HG03039 (cell line): Measurements from ENCODE around the gene KRT71.
"Not testable (repeated sequence)": the region's sequence is repeated elsewhere in the genome, so short reads cannot be mapped to it uniquely, and the experiment has no call there.

Experiments used
- ATAC-seq: cut with Tn5 transposase; IDR thresholded peaks from one replicate; pipeline ENCODE4 v1.9.1; 2021; ENCODE audit warnings: mild to moderate bottlenecking, moderate library complexity; ENCODE audit not compliant: unreplicated experiment

The KRT71 gene

DNA sequence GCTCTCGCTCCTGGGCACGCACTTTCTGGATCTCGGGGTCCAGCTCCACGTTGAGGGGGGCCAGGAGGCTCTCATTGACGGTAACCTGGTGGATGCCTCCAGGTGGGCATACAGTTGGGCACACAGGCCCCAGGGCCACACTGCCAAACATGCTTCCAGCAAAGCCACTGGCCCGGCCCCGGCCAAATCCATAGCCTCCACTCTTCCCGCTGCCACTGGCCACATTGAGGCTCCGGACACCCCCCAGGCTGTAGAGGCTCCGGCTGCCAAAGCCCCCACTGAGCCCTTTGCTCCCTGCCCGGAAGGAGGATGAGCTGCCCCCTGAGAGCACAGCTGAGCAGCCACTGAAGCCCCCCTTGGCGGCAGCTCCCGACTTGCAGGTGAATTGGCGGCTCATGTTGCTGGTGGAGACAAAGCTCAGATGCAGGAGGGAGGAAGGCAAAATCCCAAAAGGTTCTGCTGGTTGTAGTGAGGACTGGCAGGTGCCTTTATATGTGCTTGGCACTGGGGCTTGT, at the start of gene KRT71:
KRT71 (minus strand) TSS at position 465 of the 515 bp plus-strand sequence; CDS start at position 397, 68 bp downstream.
- no peak for ATAC-seq

DNA sequence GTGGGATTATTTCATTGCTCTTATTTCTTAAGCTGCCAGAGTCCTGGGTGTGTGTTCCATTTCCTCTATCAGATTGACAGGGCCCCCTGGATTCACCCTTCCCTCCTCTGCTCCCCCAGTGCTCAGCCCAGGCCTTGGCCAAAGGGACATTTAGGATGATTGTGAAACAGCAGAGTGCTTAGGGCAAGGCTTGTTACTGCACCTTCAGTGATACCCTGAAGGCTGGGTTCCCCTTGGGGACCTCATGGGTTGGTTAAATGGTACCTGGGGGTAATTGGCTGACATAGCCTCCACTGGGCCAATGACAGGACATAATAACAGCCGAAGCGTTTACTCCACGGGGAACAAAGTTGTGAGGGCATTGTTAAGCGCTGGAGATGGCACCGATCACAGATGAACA, 49.6 kb upstream of the KRT71 start:
- no peak for ATAC-seq

DNA sequence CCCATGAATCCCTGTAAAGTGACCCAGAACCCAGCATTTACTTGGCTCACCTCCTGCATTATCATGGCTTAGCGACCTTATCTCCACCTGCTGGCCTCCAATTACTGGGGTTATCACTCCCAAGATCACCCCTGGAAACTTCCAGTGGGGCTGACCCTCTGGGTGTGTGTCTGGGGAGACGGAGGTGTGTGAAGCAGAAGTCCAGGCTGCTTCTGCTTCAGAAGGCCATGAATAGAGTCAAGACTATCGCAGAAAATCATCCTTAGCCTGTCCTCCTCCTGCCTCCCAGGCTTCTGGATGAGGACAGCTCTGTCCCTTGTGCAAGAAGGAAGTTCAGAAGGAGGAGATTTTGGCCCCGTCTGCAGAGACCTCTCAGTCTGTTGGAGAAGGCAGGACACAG, 48.7 kb upstream of the KRT71 start:
- no peak for ATAC-seq

DNA sequence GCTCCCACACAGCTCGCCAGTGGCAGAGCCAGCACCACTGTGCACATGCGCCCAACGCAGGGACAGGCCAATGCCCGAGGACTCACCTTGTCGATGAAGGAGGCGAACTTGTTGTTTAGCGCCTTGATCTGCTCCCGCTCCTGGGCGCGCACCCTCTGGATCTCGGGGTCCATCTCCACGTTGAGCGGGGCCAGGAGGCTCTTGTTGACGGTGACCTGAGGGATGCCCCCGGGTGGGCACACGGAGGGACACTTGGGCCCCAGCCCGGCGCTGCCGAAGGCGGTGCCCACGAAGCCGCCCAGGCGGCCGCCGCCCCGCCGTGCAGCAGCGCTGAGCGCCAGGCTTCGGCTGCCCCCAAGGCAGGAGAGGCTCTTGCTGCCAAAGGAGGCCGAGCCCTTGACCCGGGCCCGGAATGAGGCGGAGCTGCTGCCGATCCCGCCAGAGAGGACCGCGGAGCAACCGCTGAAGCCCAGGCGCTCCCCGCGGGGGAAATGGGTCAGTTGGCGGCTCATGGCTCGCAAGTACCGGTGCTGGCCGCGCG, 48.1 kb upstream of the KRT71 start, which contains the start of gene KRT72:
KRT72 (minus strand) TSS at position 523 of the 541 bp plus-strand sequence; CDS start at position 512, 11 bp downstream.
- no peak for ATAC-seq

DNA sequence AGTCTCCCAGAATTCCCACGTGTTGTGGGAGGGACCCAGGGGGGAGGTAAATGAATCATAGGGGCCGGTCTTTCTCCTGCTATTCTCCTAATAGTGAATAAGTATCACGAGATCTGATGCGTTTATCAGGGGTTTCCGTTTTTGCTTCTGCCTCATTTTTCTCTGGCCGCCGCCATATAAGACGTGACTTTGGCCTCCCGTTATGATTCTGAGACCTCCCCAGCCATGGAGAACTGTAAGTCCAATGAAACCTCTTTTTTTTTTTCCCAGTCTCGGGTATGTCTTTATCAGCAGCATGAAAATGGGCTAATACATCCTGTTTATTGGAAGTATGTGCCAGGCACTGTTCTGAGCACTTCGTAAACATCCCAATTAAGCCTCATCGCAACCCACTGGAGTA, 47.5 kb upstream of the KRT71 start:
- ATAC-seq = no peak

DNA sequence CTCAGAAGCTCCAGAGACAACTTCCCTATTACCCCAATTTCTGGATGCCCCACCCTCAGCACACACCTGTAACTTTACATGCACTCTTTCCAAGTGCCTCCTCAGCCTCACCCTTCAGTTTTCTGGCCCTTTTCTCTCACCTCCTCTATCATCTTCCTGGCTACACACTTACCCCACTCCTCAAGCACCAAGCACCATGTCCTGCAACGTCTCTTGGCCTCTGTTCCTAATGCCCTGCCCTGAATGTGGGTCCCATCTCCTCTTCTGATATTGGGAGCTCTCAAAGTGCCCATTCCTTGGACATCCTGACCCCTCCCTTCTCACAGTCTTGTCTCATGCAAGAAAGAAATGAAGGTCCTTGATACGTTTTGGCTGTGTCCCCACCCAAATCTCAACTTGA, 47.1 kb upstream of the KRT71 start:
- no peak for ATAC-seq

DNA sequence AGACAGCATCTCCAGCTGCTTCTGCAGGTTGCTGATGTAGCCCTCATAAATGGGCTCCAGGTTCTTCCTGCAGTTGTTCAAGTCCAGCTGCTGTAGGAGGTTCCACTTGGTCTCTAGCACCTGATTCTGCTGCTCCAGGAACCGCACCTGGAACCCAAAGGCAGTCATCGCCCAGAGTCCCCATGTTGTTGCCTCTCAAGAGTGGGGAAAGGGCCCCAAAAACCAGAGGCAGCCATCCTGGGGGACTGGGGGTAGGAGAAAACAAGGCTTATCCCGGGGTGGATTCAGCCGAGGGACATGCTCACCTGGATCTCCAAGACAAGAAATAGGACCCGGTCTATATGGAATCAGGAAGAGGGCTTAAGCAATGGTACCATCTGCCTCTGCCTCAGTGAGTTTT, 46.0 kb upstream of the KRT71 start:
- ATAC-seq = no peak

DNA sequence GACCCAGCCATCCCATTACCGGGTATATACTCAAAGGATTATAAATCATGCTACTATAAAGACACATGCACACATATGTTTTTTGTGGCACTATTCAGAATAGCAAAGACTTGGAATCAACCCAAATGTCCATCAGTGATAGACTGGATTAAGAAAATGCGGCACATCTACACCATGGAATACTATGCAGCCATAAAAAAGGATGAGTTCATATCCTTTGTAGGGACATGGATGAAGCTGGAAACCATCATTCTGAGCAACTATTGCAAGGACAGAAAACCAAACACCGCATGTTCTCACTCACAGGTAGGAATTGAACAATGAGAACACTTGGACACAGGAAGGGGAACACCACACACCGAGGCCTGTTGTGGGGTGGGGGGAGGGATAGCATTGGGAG, 41.3 kb upstream of the KRT71 start:
- ATAC-seq = not testable (repeated sequence)

DNA sequence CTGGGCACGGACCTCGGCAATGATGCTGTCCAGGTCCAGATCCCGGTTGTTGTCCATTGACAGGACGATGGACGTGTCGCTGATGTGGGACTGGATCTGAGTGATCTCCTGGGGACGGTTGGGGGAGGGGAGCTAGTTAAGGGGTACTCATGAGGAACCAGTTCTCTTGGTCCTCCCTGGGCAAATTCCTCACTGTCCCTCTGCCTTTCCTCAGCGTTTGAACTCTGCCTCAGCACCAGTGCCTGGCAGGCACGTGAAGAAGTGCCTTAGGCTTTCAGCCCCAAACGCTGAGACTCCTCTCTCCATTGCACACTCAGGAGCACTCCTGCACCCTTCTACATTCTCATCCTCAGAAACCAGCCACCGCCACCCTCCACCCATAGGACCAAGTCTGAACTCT, 38.6 kb upstream of the KRT71 start:
- ATAC-seq = no peak

DNA sequence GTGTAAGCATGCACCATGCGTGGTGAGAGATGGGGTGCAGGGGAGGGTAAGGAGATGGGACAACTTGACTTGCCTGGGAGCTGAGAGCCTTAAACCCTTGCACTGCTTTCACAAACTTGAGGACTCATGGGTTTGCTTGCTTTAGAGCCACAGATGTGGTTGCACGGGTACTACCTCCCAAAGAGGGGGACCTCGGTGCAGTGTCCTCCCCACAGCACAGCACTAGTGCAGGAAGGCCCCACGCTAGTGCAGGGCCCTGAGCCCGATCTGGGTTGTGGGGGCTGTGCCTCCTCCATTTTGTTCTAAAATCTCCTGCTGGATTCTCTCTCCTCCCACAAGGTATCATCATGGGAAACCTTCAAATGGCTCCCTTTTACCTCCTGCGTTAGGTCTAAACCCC, 37.1 kb upstream of the KRT71 start:
- ATAC-seq = no peak

DNA sequence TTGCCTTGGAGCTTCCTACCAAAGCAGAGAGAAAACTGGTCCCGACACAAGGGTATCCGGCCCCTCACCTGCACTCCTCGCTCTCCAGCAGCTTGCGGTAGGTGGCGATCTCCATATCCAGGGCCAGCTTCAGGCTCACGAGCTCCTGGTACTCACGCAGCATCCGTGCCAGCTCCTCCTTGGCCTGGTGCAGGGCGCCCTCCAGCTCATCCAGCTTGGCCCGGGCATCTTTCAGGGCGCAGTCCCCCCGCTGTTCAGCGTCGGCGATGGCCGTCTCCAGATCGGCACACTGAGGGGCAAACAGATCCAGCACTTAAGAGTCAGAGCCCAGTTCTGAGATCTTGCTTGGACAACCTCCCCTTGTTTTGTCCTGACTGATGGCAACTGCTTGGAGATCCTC, 34.6 kb upstream of the KRT71 start:
- no peak for ATAC-seq

DNA sequence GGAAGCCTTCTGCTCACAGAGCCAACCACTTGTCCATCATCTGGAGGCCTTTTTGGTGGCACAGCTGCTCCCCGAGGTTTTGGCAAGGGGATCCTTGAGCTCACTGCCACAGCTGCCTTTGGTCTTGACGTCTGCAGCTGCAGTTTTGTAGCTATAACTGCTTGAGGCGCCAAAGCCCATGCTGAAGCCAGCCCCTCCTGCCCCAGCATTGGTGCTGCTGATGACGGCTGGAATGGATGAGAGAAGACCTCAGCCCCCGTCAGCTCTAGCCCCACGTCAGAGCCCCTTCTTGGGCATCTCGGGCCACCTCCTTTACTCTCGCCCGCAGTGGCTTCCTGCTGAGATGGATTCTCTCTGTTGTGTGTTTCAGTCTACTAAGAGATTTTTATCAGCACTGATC, 33.0 kb upstream of the KRT71 start:
- ATAC-seq = no peak

DNA sequence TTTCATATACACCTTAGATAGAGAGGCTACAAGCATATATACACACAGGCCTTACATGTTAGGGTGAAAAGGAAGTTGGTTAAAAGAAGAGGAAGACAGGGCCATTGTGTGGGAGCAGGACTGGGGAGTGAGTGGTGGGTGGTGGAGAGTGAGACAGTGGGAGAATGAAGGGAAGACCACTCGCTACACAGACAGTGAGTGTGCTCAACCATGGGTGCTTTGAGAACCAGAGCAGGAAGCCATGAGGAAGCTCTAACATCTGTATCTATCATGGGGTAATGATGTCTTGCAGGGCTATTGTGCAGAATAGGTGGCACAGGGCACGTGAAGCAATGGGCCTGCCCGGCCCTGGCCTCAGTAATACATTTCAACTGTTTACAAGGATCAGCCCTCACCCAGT, 32.1 kb upstream of the KRT71 start:
- no peak for ATAC-seq

DNA sequence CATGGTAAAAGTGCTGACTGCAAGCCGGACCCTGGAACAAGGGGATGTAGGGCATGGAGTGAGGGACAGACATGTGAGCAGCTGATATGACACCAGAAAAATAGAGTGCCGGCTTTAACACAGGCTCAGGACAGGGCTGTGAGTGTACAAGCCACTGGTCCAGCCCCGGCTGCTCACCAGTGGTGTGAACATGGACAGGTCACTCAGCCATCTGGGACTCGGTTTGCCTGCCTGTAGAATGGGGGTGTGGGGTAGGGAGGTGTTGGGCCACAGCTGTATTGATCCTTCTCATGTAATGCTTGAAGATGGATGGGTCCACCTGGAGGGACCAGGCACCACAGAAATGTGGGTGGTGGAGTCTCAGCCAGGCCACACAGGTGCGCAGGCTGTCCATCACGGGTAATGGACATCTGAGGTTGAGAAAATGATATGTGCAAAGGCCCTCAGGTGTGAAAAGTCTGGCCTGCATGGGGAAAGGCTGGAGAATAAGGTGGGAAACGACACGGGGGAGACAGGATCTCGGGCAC, 31.3 kb upstream of the KRT71 start:
- no peak for ATAC-seq

DNA sequence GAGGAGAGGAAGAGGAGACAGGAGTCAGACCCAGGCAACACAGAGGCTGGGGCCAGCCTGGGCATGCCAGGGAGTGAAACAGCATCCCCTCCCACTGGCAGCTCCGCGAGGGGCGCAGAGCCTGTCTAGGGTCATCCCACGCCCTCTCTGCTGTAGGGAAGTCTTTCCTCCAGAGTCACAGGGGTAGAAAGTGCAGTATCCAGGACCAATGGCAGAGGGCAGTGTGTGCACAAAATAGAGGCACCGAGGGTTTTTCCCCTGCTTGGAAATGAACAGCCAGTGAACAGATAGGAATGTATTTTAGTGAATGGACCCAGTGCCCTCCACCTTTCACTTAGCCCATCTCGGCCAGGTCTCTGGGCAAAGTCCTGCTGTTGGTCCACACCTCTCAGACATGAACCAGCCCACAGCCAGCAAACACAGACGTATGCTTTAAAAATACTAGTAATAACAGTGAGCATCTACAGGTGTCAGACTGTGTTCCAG, 30.1 kb upstream of the KRT71 start:
- no peak for ATAC-seq

DNA sequence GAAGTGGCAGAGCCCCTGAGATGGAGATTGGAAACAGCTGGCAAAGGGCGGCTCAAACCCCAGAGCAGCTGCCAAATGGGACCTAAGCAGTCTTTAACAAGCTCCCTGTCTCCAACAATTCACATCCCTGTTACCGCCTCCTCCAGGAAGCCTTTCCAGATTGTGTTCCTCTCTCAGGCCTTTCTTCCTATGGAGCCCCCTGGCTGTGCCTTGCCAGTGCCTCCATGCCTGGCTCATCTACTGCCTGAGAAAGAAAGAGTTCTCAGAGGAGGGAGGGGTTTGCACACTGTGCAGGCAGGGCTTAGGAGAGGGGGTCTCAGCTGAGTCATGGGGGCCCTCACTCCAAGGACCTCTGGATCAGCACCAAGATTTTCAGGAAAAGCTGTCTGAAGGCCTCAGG, 29.5 kb upstream of the KRT71 start:
- no peak for ATAC-seq

DNA sequence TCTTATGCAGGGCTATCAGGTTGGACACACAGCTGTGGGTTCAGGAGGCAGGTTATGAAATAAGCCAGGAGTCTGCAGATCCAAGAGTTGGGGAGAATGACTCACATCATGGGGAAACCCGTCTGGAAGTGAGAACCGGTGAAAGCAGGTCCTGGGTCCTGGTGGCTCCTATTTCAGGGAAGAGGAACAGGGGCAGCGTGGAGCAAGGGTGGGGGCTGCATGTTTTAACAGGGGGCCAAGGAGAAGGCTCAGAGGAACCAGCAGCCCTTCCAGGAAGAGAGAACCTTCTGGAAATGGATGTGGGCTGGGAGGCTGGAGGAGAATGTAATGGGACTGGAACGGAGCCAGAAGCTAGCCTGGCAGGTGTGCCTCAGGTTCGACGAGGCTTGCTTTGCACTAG, 28.5 kb upstream of the KRT71 start:
- ATAC-seq = no peak

DNA sequence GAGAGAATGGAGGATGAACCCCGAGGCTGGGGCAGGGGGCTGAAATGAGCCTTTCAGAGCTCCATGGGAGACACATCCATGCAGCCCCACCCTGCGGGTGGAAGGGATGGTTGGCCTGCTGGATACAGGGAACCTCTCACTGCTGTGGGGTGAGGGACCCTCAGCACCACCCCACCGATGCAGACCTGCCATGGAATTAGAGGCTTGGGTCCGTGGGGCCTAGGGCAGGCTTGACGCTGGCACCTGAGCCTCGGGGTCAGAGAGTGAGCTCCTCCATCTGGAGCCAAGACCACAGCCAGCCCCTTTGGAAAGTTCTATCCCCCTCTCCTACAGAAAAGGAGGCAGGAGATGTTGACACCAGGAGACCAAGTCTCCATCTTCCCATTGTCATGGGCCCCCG, 28.1 kb upstream of the KRT71 start:
- ATAC-seq = no peak

DNA sequence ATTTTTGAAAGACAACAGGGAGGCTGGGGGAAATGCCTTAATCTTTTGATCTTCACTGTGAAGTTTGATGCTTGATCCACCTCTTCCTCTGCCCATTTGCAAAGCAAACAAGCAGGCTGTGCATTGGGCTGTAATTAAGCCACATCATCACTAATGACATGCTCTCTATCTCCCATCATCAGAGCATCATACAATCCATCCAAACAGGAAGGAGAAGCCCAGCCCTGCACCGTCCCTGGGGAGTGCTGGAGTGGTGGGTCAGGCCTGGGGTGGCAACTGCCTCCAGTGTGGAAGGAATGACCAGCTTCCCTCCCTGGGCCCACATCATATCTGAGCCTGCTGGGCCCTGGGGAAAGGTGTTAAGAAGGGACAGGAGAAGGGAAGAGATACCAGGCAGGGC, 27.6 kb upstream of the KRT71 start:
- no peak for ATAC-seq

DNA sequence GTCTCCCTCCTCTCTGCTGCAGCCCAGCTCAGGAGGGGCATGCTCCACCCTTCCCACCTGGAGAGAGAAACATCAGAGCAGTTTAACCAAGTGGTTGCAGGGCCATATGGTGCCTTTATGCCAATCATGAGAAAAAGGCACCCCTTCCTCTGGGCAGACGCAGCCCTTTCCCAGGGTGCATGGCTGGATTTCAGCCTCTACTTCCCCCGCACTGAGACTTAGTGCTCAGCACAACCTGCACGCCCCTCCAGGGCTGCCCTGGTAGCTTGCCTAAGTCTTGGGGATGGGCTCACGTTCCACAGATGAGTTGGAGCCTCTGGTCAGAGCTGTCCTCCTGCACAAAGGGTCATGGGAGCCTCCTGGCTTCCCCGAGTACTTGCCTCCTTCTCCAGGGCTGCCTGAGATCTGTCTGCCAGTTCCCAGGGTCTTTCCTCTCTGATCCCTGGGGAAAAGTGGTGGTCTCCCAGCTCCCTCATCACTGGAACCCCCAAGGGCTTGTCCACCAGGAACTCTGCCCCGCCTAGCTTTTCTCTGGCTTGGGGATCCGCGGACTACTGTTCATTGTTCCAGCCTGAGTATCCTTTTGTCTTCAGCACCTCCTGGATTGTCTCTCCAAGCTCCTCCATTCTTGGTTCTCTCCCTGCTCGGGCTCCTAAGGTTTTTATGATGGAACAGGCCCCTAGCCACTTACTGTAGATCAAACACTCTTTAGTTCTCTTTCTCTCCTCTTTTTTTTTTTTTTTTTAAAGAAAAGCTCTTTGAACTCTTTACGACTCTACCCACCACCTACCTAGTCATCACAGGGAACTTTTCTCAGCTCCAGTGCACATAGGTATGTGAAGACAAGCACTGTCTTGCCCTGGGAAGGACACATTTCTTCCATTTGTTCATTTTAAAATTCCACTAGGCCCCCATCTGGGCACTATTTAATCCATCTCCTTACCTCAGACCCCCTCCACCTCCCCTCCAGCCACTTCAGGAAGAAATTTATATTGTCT, 26.8 kb upstream of the KRT71 start:
- no peak for ATAC-seq

DNA sequence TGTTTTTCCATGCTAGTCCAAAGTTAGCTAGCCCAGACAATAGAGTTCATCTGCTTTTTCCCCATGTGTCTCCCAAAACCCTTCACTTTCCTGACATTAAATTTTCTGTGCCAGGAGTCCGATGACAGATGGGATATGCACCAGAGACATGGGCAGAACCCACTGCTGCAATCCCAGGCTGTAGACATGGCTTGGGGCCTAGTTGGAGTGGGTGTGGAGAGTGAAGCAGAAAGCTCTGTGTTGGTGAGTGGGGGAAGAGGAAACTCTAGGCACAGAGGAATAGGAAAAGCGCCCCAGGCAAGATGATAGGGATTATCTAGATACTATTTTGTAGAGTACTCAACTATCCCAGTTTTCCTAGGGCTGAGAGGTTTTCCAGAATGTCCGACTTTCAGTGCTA, 25.5 kb upstream of the KRT71 start:
- no peak for ATAC-seq

DNA sequence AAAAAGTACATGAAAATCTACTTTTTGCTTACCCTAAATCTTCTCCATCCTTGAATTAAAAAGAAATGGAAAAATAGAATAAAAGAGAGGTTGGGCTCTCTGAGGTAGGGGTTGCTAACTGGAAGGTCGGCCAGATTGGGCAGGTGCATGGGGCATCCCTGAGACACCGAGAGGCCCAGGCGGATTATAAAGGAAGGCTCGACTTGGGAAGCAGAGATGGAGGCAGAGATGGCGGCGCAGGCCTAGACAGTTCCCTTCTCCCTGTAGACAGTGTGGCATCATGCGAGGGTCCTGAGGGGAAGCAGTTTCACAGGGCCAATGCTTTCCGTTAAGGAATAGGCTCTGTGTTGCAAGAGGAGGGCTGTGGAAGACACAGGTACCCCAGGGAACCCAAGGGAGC, 24.4 kb upstream of the KRT71 start:
- ATAC-seq = no peak
